Parathyroid adenoma (tissue), 2 donors: Measurements from ENCODE around the gene RAPGEF4.

Experiments
- H2AFZ ChIP-seq: fragments of 300-600 bp; sonication (generic); one replicate; pipeline ENCODE4 v1.7.0; 2017; ENCODE audit warnings: antibody characterized with exemption, mild to moderate bottlenecking
- H3K27ac ChIP-seq: fragments of 300-600 bp; sonication (generic); one replicate; pipeline ENCODE4 v1.7.0; 2017
- H3K27me3 ChIP-seq: fragments of 300-600 bp; sonication (generic); one replicate; pipeline ENCODE4 v1.7.0; 2017; ENCODE audit warnings: low read length; ENCODE audit not compliant: control insufficient read depth, insufficient read depth
- H3K36me3 ChIP-seq: fragments of 300-600 bp; sonication (generic); one replicate; pipeline ENCODE4 v1.7.0; 2017; ENCODE audit warnings: low read length; ENCODE audit not compliant: control insufficient read depth, insufficient read depth
- H3K4me1 ChIP-seq: fragments of 300-600 bp; sonication (generic); one replicate; pipeline ENCODE4 v1.7.0; 2017; ENCODE audit warnings: control low read depth
- H3K4me2 ChIP-seq: fragments of 300-600 bp; sonication (generic); one replicate; pipeline ENCODE4 v1.7.0; 2017; ENCODE audit warnings: low read length
- H3K4me3 ChIP-seq: fragments of 300-600 bp; sonication (generic); one replicate; pipeline ENCODE4 v1.7.0; 2017; ENCODE audit warnings: low read depth, low read length
- H3K79me2 ChIP-seq: fragments of 300-600 bp; sonication (generic); one replicate; pipeline ENCODE4 v1.7.0; 2017; ENCODE audit warnings: control low read depth
- H3K9ac ChIP-seq: fragments of 300-600 bp; sonication (generic); one replicate; pipeline ENCODE4 v1.7.0; 2017; ENCODE audit warnings: mild to moderate bottlenecking
- H3K9me3 ChIP-seq: fragments of 300-600 bp; sonication (generic); one replicate; pipeline ENCODE4 v1.7.0; 2017; ENCODE audit warnings: low read length; ENCODE audit not compliant: control insufficient read depth
- TF ChIP-seq, protein P1 (sequence below): fragments of 300-600 bp; sonication (generic); IDR thresholded peaks from one replicate; pipeline ENCODE4 v1.7.0; 2017; ENCODE audit warnings: antibody characterized with exemption, mild to moderate bottlenecking
- donor health status: primary hyperparathyroidism.

The RAPGEF4 gene

DNA sequence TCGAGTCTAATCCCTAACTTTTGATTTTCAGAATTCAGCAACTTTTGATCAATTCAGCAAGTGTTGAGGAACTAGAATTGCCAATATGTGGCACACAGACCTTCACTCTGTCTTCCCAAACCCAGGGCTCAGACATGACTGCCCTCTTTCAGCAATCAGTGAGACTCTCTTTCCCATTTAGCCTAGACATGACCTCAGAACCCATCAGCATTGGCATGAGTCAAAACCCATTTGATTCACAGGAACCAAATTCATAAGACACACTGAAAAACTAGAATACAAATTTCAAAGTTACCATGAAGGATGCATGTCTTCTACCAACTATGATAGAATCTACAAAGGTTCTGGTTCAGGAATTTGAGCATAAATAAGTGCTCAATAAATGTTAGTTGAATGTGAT is 226.4 kb downstream of the RAPGEF4 start:
- Histone ChIP-seq H3K4me3 (no peak overlapping the region), H3K27me3 (no peaks in the 10 kb centered on the region), H3K4me1 (no peaks in the 10 kb centered on the region), H3K79me2 (no peaks in the 10 kb centered on the region), H3K36me3 (no peaks in the 10 kb centered on the region), H3K27ac (no peak overlapping the region), H3K4me2 (no peak overlapping the region), H3K9me3 (no peaks in the 10 kb centered on the region), H3K9ac (no peak overlapping the region), H2AFZ (no peak overlapping the region)
- TF ChIP-seq, protein P1, sequence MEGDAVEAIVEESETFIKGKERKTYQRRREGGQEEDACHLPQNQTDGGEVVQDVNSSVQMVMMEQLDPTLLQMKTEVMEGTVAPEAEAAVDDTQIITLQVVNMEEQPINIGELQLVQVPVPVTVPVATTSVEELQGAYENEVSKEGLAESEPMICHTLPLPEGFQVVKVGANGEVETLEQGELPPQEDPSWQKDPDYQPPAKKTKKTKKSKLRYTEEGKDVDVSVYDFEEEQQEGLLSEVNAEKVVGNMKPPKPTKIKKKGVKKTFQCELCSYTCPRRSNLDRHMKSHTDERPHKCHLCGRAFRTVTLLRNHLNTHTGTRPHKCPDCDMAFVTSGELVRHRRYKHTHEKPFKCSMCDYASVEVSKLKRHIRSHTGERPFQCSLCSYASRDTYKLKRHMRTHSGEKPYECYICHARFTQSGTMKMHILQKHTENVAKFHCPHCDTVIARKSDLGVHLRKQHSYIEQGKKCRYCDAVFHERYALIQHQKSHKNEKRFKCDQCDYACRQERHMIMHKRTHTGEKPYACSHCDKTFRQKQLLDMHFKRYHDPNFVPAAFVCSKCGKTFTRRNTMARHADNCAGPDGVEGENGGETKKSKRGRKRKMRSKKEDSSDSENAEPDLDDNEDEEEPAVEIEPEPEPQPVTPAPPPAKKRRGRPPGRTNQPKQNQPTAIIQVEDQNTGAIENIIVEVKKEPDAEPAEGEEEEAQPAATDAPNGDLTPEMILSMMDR, result no peak

DNA sequence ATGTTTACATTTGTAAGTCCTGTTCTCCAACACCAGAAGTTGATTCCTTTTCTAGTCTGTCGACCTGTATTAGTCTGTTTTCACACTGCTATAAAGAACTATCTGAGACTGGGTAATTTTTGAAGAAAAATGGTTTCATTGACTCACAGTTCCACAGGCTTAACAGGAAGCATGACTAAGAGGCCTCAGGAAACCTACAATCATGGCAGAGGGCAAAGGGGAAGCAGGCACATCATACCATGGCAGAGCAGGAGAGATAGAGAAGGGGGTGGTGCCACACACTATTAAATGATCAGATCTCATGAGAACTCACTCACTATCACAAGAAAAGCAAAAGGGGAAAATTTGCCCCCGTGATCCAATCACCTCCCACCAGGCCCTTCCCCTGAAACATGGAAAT is 227.2 kb downstream of the RAPGEF4 start:
- no peaks in the 10 kb centered on the region for H3K36me3 ChIP-seq
- no peaks in the 10 kb centered on the region for H3K27me3 ChIP-seq
- H3K9ac ChIP-seq, result no peak overlapping the region
- TF ChIP-seq, protein P1, result no peak
- H3K27ac ChIP-seq, result no peak overlapping the region
- no peaks in the 10 kb centered on the region for H3K79me2 ChIP-seq
- no peaks in the 10 kb centered on the region for H3K9me3 ChIP-seq
- H3K4me2 ChIP-seq, result no peak overlapping the region
- H3K4me3 ChIP-seq, result no peak overlapping the region
- H2AFZ ChIP-seq, result no peak overlapping the region
- no peaks in the 10 kb centered on the region for H3K4me1 ChIP-seq

DNA sequence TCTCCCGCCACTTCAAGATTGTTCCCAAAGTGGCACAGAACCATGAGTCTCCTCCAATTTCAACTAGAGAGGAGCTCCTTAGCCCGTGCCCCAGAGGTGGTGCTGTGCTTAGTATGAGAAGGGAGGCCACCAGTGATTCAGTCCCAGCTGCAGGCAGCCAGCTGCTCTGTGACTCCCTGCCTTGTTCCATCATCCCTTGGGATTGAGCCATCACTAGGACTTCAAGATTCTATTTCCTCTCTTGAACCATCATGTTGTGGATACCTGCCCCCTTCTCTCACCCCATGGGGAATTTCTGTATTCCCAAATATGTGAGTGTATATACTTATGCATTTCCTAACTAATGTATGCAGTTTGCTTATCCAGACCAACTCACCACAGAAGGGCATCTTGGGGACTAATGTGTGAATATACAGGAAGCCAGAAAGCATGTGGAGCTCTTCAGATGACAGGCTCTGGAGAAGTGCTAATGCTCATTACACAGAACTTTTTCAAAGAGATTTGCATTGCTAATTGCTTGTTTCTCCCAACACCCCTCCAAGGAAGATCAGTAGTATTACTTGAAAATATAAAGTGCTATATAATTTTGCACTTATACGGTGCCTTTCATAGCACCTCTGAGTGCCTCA is 229.0 kb downstream of the RAPGEF4 start:
- Histone ChIP-seq H3K36me3 (no peaks in the 10 kb centered on the region), H2AFZ (no peak overlapping the region)
- TF ChIP-seq, protein P1, result no peak

DNA sequence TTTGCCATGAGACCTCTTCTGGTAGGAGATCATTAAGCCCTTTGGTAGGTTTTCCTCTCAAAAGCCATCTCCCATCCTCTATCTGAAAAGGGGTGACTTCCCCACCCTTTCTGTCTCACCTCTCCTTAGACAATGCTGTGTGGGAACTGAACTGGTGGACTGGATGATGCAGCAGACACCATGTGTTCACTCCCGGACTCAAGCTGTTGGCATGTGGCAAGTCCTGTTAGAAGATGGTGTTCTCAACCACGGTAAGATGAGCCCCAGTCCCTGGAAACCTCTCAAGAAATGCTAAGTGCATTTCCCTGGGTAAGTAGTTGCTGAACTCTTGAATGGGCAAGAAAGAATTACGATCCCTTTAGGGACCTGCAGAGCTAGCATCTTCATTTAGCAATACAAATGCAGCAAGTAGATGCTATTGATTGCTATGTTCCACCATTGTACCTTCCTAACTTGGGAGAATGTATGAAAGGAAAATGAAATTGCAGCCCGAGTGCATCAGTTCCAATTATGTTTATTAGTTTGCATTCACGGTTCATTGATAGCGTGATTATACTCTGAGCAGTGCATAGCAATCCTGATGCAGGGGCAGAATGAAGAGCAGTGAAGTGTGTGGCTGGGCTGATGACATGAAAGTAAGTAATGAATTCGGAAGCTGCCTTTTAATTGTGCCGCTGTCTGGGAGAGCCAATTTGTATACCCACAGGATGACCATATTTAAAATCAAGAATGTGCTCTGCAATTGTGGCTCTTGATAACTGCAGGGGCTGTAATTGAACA is 230.0 kb downstream of the RAPGEF4 start:
- Histone ChIP-seq H3K4me3 (no peak overlapping the region), H3K4me2 (no peak overlapping the region), H3K79me2 (no peaks in the 10 kb centered on the region), H3K36me3 (no peaks in the 10 kb centered on the region), H3K27me3 (no peaks in the 10 kb centered on the region), H2AFZ (no peak overlapping the region), H3K4me1 (no peaks in the 10 kb centered on the region), H3K9ac (no peak overlapping the region), H3K27ac (no peak overlapping the region), H3K9me3 (no peaks in the 10 kb centered on the region)
- TF ChIP-seq, protein P1, result no peak

More for the DNA sequence above, 229.0 kb downstream of the RAPGEF4 start:
- H3K79me2 ChIP-seq, result no peaks in the 10 kb centered on the region
- H3K27ac ChIP-seq, result no peak overlapping the region
- no peak overlapping the region for H3K4me2 ChIP-seq
- H3K9ac ChIP-seq, result no peak overlapping the region
- no peaks in the 10 kb centered on the region for H3K4me1 ChIP-seq
- no peaks in the 10 kb centered on the region for H3K27me3 ChIP-seq
- H3K9me3 ChIP-seq, result no peaks in the 10 kb centered on the region
- H3K4me3 ChIP-seq, result no peak overlapping the region
